ENCODE measurements around the gene DDB1. TPM values are rescaled to one million over a fixed set of nuclear protein-coding genes. Genes with fewer than 3 reads are reported as not detected.

Gene DDB1
- total and polyA plus RNA-seq, 9 of the 15 experiments (the other 6 are each of a cell fraction or from before 2014, with no cell fraction given): 172 to 361 (median 266) TPM

DNA sequence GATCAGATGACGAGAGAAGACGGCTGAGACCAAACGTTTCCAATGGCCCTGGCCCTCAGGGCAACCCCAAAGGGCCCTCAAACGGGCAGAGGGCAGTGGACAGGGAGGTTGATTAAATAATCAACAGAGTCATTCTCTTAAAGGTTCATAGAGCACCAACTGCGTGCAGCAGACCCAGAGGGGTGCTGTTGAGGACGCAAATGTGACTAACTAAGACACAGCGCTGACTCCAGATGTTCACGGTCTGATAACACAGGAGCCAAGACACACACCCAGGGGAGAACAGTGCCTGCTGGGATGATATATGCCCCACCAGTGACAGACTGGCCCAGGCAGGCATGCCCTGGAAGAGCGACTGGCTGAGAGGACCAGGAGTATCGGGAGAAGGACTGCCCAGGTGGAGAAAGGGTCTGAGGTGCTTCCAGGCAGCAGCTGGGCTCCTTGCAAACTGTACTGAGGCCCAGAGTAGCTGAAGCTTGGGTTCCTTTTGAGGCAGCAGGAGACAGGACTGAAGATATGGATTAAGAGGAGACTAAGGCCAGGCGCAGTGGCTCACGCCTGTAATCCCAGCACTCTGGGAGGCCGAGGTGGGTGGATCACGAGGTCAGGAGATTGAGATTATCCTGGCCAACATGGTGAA lies 45.4 kb downstream of the DDB1 start (continued):
- TF ChIP-seq RAD21 (CRISPR knock-in tag; conservative IDR thresholded peaks at IDR 0.05 in 1 of 2, IDR thresholded peaks at IDR 0.05 in 1 of 2) (0 out of 4 replicates have a peak, but pooled peaks of 1 of the 2 experiments have one; percentile 2), SMARCB1 (IDR thresholded peaks at IDR 0.05; ENCODE audit: insufficient read length, low read depth) (peak; percentile 1), HCFC1 (IDR thresholded peaks at IDR 0.05; ENCODE audit: low read depth, low read length) (no peak), ZNF384 (IDR thresholded peaks at IDR 0.05; ENCODE audit: low read depth, low read length) (no peak), RHOXF2B (CRISPR knock-in tag; conservative IDR thresholded peaks at IDR 0.05) (no peak), E2F3 (CRISPR knock-in tag; IDR thresholded peaks at IDR 0.05) (0 out of 2 replicates have a peak, but pooled peaks have one; percentile 22), POLR2AphosphoS5 (IDR thresholded peaks at IDR 0.05; ENCODE audit: control insufficient read depth, insufficient read depth, low read depth, low read length) (peak; percentile 97), ZEB2 (IDR thresholded peaks at IDR 0.05) (no peak; the same call in 1 of the 2 replicates), OTX1 (CRISPR knock-in tag; IDR thresholded peaks at IDR 0.05) (no peak), HDAC1 (IDR thresholded peaks at IDR 0.05) (peak in 1 of 2 experiments; percentile 76; a peak in 2 of 4 replicates), GATAD2A (IDR thresholded peaks at IDR 0.05) (peak; percentile 67), LEF1 (IDR thresholded peaks at IDR 0.05) (peak; percentile 96), TEAD4 (IDR thresholded peaks at IDR 0.05; ENCODE audit: low read length) (peak; percentile 95), TEAD4 (CRISPR knock-in tag; IDR thresholded peaks at IDR 0.05; ENCODE audit: borderline replicate concordance) (no peak), MCM3 (IDR thresholded peaks at IDR 0.05) (no peak), RBM39 (optimal IDR thresholded peaks at IDR 0.05; ENCODE audit: low read depth, low read length) (no peak), E2F5 (CRISPR knock-in tag; IDR thresholded peaks at IDR 0.05) (no peak), ATF1 (CRISPR knock-in tag; IDR thresholded peaks at IDR 0.05) (no peak), ATF1 (tag; IDR thresholded peaks at IDR 0.05) (peak; percentile 63), PHF20 (IDR thresholded peaks at IDR 0.05; ENCODE audit: partially characterized antibody) (peak; percentile 20), ADNP (tag; IDR thresholded peaks at IDR 0.05) (peak; percentile 30; the same call in 1 of the 2 replicates), SP1 (CRISPR knock-in tag; IDR thresholded peaks at IDR 0.05) (peak; percentile 40; the same call in 1 of the 2 replicates), VEZF1 (CRISPR knock-in tag; IDR thresholded peaks at IDR 0.05) (peak; percentile 50), NBN (IDR thresholded peaks at IDR 0.05; ENCODE audit: low read depth) (peak; percentile 74), BACH1 (tag; IDR thresholded peaks at IDR 0.05) (no peak), L3MBTL2 (IDR thresholded peaks at IDR 0.05) (peak; percentile 65), NFE2 (IDR thresholded peaks at IDR 0.05; ENCODE audit: low read depth) (peak; percentile 64), RB1 (IDR thresholded peaks at IDR 0.05; ENCODE audit: low read depth) (0 out of 2 replicates have a peak, but pooled peaks have one; percentile 32), ZSCAN32 (CRISPR knock-in tag; IDR thresholded peaks at IDR 0.05) (no peak)
- TF ChIP-seq, protein P1, sequence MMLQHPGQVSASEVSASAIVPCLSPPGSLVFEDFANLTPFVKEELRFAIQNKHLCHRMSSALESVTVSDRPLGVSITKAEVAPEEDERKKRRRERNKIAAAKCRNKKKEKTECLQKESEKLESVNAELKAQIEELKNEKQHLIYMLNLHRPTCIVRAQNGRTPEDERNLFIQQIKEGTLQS (IDR thresholded peaks at IDR 0.05): peak; percentile 59
- TF ChIP-seq, protein P1 (CRISPR knock-in tag; conservative IDR thresholded peaks at IDR 0.05): peak; percentile 57; the same call in 1 of the 2 replicates
